ENCODE measurements around the gene KAT6B.

DNA sequence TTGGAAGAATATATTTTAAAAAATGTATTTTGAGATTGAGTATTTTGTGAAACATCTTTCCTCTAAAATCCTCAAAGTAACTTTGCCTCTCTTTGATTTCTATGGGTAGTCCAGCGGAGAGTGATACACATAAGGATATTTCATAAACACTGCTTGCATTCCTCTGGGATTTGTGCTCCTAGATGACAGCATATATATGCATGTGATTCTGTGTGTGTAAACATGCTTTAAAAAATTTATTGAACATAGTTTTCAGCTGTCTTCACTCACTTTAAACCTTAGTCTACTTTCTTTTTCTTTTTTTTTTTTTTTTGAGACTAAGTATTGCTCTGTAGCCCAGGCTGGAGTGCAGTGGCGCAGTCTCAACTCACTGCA, 84.6 kb downstream of the KAT6B start:
- TF ChIP-seq, protein P1, sequence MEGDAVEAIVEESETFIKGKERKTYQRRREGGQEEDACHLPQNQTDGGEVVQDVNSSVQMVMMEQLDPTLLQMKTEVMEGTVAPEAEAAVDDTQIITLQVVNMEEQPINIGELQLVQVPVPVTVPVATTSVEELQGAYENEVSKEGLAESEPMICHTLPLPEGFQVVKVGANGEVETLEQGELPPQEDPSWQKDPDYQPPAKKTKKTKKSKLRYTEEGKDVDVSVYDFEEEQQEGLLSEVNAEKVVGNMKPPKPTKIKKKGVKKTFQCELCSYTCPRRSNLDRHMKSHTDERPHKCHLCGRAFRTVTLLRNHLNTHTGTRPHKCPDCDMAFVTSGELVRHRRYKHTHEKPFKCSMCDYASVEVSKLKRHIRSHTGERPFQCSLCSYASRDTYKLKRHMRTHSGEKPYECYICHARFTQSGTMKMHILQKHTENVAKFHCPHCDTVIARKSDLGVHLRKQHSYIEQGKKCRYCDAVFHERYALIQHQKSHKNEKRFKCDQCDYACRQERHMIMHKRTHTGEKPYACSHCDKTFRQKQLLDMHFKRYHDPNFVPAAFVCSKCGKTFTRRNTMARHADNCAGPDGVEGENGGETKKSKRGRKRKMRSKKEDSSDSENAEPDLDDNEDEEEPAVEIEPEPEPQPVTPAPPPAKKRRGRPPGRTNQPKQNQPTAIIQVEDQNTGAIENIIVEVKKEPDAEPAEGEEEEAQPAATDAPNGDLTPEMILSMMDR (IDR thresholded peaks at IDR 0.05; ENCODE audit: poor library complexity, severe bottlenecking), result no peak
- TF ChIP-seq EP300 (conservative IDR thresholded peaks at IDR 0.05; ENCODE audit: poor library complexity, severe bottlenecking) (no peak), POLR2AphosphoS5 (IDR thresholded peaks at IDR 0.05) (no peak), SMC3 (conservative IDR thresholded peaks at IDR 0.05; ENCODE audit: poor library complexity) (no peak), EZH2 (IDR thresholded peaks at IDR 0.05; ENCODE audit: borderline replicate concordance, insufficient read depth, low read length, poor library complexity, severe bottlenecking) (no peak), TAF1 (IDR thresholded peaks at IDR 0.05; ENCODE audit: low read depth) (no peak)
